SJSA1 (cell line): ENCODE data around the gene TAB2. TPM values are rescaled to one million over a fixed set of nuclear protein-coding genes. Genes with fewer than 3 reads are reported as not detected.
"Not testable (repeated sequence)": the region's sequence is repeated elsewhere in the genome, so short reads cannot be mapped to it uniquely, and the experiment has no call there.

Experiments used
- DNase-seq, 2 experiments: peaks; one replicate each; pipeline ENCODE4 v3.0.0-alpha.2; 2015 to 2020; ENCODE audit warnings: low spot score in 2 of 2, low read depth in 1 of 2
- H3K27ac ChIP-seq: fragments of 250-450 bp; sonication (Bioruptor Pico); 2 replicates; pipeline ENCODE4 v1.5.1; 2020; ENCODE audit warnings: mild to moderate bottlenecking, moderate library complexity
- H3K27me3 ChIP-seq: fragments of 250-450 bp; sonication (Bioruptor Pico); replicated peaks from 2 replicates; pipeline ENCODE4 v1.5.1; 2020; ENCODE audit warnings: mild to moderate bottlenecking, moderate library complexity
- H3K36me3 ChIP-seq: fragments of 250-450 bp; sonication (Bioruptor Pico); 2 replicates; pipeline ENCODE4 v1.5.1; 2020; ENCODE audit warnings: mild to moderate bottlenecking
- H3K4me1 ChIP-seq: fragments of 250-450 bp; sonication (Bioruptor Pico); replicated peaks from 2 replicates; pipeline ENCODE4 v1.6.1; 2021; ENCODE audit warnings: mild to moderate bottlenecking
- H3K4me3 ChIP-seq: fragments of 250-450 bp; sonication (Bioruptor Pico); 2 replicates; pipeline ENCODE4 v1.5.1; 2020; ENCODE audit warnings: mild to moderate bottlenecking
- H3K9me3 ChIP-seq: fragments of 250-450 bp; sonication (Bioruptor Pico); replicated peaks from 2 replicates; pipeline ENCODE4 v1.5.1; 2020; ENCODE audit warnings: mild to moderate bottlenecking
- total RNA-seq: library from RNA; depleted of rRNA; stranded (reverse); fragments of >200 nt; shearing (Covaris generic); gene quantifications from 2 replicates; pipeline ENCODE4 v1.2.3, GENCODE V29; 2014

The TAB2 gene
- total RNA-seq, 1 experiment from 2014 or later = 48.5 TPM

DNA sequence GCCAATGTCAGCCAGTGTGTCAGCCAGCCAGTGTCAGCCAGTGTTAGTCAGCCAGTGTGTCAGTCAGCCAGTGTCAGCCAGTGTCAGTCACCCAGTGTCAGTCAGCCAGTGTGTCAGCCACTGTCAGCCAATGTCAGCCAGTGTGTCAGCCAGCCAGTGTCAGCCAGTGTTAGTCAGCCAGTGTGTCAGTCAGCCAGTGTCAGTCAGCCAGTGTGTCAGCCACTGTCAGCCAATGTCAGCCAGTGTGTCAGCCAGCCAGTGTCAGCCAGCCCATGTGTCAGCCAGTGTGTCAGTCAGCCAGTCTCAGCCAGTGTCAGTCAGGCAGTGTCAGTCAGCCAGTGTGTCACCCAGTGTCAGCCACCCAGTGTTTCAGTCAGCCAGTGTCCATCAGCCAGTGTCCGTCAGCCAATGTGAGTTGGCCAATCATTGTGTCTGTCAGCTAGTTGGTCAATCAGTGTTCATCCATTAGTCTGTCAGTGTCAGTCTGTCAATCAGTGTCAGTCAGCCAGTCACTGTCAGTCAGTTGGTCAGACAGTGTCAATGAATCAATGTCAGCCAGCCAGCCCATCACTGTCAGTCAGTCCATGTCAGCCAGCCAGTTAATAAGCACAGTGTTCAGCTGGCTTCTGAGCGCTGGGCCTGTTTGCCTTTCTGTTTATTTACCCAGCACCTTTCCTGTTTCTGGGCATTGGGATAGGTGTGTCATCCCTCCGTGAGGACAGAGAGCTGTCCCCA is 127.0 kb downstream of the TAB2 start:
- H3K27ac ChIP-seq, H3K9me3 ChIP-seq, DNase-seq, H3K27me3 ChIP-seq, H3K36me3 ChIP-seq, H3K4me3 ChIP-seq, H3K4me1 ChIP-seq: not testable (repeated sequence)

DNA sequence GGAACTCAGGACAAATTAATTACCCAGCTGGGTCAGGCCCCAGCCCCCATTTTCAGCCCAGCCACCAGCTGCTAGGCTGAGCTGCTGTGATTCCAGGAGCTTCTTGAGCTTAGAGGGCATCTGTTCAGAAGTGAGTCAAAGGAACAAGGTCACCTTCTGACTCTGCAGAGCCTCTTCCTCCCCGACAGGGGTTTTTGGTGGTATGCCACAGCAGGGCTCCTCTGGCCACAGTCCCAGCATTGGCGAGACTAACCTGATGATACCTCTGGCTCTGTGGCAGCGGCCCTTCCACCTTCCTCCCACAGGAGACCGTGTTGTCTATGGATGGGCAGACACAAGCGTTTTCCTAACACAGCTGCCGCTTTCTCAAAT is 127.6 kb downstream of the TAB2 start:
- H3K4me1 ChIP-seq = peaks cover 3% of the 10 kb centered on the region; the same call in 1 of the 2 replicates
- H3K27me3 ChIP-seq = no peaks in the 10 kb centered on the region
- 0 out of 2 replicates have a peak, but pooled peaks cover 2% of the 10 kb centered on the region for H3K9me3 ChIP-seq
- no peak overlapping the region for H3K4me3 ChIP-seq
- no peaks in the 10 kb centered on the region for H3K36me3 ChIP-seq
- DNase-seq = no peak
- H3K27ac ChIP-seq = no peak overlapping the region

DNA sequence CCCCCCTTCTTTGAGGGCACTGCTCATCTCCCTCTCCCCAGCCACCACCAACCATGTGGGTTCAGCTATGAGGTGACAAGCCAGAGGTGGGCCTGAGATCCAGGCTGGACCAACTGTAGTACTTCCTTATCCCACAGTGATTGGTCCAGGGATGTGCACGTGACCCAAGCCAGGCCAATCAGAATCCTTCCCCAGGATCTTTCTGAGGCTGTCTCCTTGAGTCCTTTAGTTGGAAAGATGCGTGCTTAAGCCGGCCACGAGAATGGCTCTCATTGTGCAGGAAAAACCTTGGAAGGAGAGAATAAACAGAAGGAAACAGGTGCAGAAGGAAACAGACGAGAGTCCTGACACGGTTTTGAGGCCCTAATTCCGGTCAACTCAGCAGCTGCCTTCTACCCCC is 128.1 kb downstream of the TAB2 start:
- Histone ChIP-seq H3K27ac (no peak overlapping the region), H3K27me3 (no peaks in the 10 kb centered on the region)
- DNase-seq = no peak

DNA sequence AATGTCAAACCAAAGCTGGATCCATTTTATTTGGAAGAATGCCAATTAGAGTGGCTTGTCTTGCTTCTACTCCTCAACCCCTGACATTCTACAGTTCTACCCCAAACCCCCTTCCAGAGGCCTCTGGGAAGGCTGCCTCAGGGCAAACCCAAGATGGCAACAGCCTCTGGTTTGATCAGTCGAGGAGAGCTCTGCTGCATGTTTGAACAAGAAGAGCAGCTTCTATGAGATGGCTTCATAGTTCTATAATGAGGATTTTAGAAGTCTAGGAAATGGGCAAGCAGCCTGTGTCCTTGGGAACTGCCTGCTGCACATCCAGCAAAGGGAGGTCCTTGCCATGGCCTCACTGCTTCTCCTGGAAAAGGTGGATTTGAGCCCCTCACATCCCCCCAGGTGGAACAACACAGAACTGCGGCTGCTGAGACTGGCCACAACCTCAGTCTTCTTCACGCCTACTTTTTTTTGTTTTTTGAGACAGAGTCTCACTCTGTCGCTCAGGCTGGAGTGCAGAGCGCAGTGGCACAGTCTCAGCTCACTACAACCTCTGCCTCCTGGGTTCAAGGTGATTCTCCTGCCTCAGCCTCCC is 129.4 kb downstream of the TAB2 start:
- no peaks in the 10 kb centered on the region for H3K27me3 ChIP-seq

More for the DNA sequence above, 128.1 kb downstream of the TAB2 start:
- 0 out of 2 replicates have a peak, but pooled peaks cover 2% of the 10 kb centered on the region for H3K9me3 ChIP-seq
- H3K36me3 ChIP-seq = no peaks in the 10 kb centered on the region
- no peak overlapping the region for H3K4me3 ChIP-seq
- peaks cover 3% of the 10 kb centered on the region; the same call in 1 of the 2 replicates for H3K4me1 ChIP-seq

DNA sequence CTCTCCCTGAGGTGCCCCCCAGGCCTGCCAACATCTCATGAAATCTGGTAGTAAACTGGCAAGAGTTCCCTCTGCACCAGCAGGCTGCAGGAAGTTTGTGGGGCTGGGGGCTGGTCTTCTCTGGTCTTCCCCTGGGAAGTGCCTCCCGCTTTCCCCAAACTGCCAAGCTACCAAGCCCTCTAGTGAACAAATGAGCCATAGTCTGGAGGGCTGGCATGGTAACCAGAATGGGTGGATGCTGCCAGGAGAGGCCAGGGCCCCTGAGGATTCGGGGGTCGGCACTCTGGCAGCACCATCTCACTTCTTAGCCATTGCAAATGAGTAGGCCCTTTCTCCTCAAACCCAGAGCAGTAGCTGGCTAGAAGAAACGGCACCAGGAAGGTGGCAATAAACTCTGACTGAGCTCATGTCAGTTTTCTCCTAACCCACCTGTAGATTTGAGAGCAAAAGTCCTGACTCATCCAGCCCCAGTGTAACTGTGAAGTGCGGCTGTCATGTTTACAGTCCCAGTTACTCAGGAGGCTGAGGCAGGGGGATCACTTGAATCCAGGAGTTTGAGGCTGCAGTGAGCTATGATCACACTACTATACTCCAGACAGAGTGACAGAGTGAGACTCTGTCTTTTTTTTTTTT is 131.4 kb downstream of the TAB2 start:
- Histone ChIP-seq H3K9me3 (0 out of 2 replicates have a peak, but pooled peaks cover 2% of the 10 kb centered on the region), H3K4me3 (no peak overlapping the region), H3K27ac (no peak overlapping the region), H3K27me3 (no peaks in the 10 kb centered on the region), H3K4me1 (peaks cover 6% of the 10 kb centered on the region), H3K36me3 (no peaks in the 10 kb centered on the region)
- DNase-seq = no peak

More for the DNA sequence above, 129.4 kb downstream of the TAB2 start:
- Histone ChIP-seq H3K4me1 (peaks cover 3% of the 10 kb centered on the region; the same call in 1 of the 2 replicates), H3K4me3 (no peak overlapping the region), H3K36me3 (no peaks in the 10 kb centered on the region), H3K27ac (no peak overlapping the region), H3K9me3 (0 out of 2 replicates have a peak, but pooled peaks cover 2% of the 10 kb centered on the region)
- no peak for DNase-seq

DNA sequence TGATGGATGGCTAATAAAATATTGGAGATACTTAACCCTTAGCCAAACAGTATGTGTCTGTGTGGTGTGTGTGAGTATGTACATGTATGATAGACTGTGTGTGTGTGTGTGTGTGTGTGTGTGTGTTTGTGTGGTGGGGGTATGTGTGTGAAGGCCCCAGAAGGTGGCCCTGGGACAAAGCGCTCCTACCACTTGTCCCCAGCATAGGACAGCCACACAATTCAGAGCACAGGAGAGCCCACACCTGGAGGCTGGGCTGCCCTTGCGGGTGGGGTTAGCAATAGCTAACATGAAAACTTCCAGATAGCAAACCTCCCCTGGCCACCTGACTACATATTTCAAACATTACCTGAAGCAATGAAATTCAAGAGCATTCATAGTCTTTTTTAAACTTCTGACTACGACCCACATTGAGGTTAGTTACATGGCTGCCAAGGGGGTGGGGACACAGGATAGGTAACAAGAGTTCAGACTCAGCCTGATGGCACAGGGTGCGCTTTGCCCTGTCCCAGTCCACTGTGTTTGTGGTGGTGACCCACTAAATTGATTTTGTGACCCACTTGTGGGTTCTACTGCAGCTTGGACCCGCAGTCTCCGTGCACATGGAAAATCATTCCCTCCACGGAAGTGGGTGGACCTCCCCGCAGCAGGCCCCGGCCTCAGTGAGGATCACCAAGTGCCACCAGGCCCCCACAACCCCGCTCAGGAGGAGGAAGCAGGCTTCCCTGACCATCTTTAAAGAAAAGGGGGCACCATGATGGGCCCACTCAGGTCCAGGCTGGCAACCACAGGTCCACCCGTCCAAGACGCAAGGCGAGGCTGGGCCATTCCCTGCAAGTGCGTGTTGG is 132.5 kb downstream of the TAB2 start:
- H3K36me3 ChIP-seq = no peaks in the 10 kb centered on the region
- H3K27me3 ChIP-seq = no peaks in the 10 kb centered on the region
- DNase-seq = no peak
- peaks cover 17% of the 10 kb centered on the region for H3K4me1 ChIP-seq
- H3K27ac ChIP-seq = no peak overlapping the region
- no peaks in the 10 kb centered on the region for H3K9me3 ChIP-seq
- H3K4me3 ChIP-seq = no peak overlapping the region

DNA sequence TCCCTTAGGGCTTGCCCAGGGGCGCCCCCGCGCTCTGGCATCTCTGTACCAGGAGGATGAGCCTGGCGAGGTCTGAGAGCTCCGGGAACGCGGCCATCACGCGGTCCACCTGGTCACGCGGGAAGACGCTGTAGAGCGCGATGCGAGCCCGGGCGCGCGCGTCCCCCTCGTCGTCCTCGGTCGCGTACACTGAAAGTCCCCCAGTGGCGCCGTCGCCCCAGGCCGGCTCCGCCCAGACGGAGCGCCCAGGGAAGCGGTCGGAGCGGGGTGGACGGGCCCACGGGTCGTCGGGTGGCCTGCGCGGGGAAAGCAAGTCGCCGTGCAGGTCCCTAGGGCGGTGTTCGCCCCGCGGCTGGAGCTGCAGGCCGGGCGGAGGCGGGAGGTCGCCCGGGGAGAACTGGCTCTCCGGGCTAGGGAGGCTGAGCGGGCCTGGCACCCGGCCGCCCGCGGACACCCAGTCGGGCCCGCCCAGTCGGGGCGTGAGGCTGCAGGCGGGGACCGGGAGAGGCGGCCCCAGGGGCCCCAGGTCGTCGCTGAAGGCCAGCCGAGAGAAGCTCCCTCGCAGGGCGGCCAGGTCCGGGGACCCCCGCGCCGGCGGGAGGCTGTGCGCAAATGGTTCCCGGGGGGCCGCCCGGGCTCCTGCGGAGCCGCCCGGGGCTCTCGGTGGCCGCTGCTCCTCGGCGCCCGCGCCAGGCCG is 133.3 kb downstream of the TAB2 start:
- H3K9me3 ChIP-seq = no peaks in the 10 kb centered on the region

DNA sequence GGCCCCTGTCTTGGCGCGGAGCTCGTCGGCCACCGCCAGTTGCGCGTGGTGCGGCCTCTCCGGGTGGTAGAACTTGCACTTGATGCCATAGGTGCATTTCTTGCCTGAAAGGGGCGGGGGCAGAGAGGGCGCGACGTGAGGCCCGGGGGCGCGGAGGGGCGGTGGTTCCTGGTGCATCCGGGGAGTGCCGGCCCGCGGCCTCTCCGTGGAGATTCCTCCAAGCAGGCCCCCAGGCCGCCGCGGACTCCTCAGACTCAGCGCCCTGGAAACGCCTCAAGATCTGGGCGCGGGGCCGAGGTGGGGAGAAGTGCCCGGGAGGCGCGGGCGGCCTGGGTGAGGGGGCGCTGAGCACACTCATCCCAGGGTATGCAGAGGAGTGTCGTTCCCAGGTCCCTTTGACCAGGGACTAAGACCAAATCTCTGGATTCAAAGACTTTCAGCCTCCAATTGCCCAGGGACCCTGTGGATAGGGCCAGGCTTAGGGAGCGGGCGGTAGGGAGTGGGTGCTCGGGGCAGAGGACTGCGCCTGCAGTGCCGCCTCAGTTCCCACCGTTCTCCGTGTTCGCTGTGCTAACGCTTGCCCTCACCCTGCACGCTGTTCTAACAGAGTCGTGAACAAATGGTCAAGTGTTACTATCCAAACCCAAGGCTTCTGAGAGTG is 134.0 kb downstream of the TAB2 start:
- no peak for DNase-seq

More for the DNA sequence above, 133.3 kb downstream of the TAB2 start:
- no peaks in the 10 kb centered on the region for H3K36me3 ChIP-seq
- no peak for DNase-seq
- peaks cover 18% of the 10 kb centered on the region for H3K4me1 ChIP-seq
- no peaks in the 10 kb centered on the region for H3K27me3 ChIP-seq
- no peak overlapping the region for H3K27ac ChIP-seq
- no peak overlapping the region for H3K4me3 ChIP-seq

DNA sequence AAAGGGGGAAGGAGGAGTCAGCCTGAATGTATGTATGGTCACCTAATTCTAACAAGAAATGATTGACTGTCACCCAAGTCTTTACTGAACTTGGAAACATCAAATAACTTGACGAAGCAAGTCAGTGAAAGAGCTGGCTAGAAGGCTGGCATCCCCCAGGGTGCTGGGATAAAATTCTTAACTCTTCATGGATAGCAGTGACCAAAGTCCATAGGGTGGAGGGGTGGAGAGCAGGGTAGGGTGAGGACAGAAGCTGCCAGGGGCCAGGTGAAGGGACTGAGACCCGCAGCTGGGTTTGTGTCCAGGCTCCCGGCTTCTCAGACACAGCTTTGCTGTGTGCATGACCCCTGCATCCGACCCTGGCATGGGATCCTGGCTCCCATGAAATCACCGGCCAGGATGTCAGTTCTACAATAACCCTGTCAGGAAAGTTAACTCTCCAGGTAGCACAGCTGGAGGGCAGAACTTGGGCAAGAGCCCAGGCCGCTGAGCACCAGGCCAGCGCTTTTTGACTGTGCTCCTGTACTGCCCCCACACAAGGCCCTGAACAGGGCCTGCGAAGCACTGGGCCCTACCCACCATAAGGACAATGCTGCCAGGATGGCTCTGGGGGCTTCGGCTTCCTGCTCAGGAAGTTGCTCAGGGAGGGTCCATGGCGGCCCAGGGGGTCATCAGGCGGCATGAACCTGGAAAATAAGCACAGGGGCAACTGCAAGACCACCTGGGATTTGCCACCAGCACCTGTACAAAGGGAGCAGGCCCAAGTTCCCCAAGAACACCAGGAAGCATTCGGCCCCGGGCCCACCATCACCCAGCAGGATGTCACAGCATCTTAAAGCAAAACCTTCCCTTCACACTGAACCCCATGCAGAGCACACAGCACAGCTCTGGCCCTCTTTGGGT is 134.8 kb downstream of the TAB2 start:
- no peaks in the 10 kb centered on the region for H3K9me3 ChIP-seq
- DNase-seq = no peak
- H3K36me3 ChIP-seq = no peaks in the 10 kb centered on the region
- no peak overlapping the region for H3K27ac ChIP-seq
- peaks cover 18% of the 10 kb centered on the region for H3K4me1 ChIP-seq
- no peaks in the 10 kb centered on the region for H3K27me3 ChIP-seq
- H3K4me3 ChIP-seq = no peak overlapping the region

More for the DNA sequence above, 134.0 kb downstream of the TAB2 start:
- Histone ChIP-seq H3K9me3 (no peaks in the 10 kb centered on the region), H3K4me1 (peaks cover 18% of the 10 kb centered on the region), H3K27me3 (no peaks in the 10 kb centered on the region), H3K36me3 (no peaks in the 10 kb centered on the region), H3K27ac (no peak overlapping the region), H3K4me3 (no peak overlapping the region)

DNA sequence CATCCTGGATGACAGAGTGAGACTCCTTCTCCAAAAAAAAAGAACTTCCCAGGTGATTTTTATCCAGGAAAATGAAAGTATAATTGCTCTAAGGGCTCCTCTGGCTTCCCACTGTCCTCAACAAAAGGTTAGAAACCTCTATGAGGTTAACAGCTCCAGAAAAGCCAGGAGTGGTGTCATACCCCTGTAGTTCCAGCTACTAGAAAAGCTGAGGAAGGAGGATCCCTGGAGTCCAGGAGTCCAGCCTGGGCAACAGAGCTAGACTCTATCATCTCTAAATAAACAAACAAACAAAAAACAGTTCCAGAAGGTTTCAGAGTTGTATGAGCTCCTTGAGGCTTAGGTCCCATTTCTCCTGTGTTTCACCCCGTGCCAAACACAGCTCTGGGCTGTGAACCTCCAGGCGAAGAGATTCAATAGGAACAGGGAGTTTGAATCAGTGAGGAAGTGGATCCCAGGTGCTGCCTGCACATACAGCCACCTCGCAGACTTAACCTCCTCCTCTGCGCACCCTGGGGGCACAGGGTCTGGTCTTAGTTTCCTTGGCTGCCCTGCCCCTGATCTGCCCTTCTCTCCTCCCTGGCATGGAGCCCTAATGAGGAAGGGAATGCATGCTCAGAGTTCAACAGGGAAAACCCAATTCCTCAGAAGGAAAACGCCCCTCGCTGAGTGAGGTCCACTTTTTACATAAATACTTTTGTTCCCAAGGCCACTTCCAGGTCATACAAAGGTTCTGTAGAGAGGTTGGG is 136.3 kb downstream of the TAB2 start:
- Histone ChIP-seq H3K27ac (peak overlapping the region; percentile 28), H3K27me3 (no peaks in the 10 kb centered on the region), H3K4me3 (no peak overlapping the region), H3K36me3 (no peaks in the 10 kb centered on the region), H3K4me1 (peaks cover 18% of the 10 kb centered on the region), H3K9me3 (no peaks in the 10 kb centered on the region)
- DNase-seq = no peak

DNA sequence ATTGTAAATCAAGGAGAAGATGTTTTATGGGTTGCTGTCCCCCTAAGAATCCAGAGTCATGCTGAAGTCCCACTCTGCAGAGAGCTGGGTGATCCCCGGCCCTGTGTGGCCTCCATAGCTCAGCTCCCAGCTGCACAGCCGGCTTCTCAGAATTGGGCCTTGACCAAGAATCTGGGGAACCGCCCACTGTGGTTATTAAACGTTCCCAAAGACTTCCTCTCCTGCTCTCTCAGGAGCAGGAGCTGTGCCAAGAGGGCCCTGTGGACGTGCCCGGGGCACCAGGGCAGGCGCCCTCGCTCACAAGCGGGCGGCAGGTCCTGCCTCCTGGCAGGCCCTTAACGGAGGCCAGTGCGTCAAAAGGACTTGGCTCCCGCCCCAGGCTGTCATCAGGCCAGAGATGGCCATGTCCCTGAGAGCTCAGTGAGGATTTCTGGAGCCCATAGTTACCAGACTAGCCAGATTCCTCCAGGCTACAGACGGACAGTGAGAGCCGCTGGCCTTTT is 136.9 kb downstream of the TAB2 start:
- no peaks in the 10 kb centered on the region for H3K36me3 ChIP-seq
- H3K4me3 ChIP-seq = no peak overlapping the region
- DNase-seq = peak; percentile 72 to 79
- H3K9me3 ChIP-seq = no peaks in the 10 kb centered on the region
- H3K27me3 ChIP-seq = no peaks in the 10 kb centered on the region
- H3K4me1 ChIP-seq = peaks cover 18% of the 10 kb centered on the region
- H3K27ac ChIP-seq = peak overlapping the region; percentile 28
